HL-60/S4 treated with retinoic acid at 250 ng/mL for 4 days and 3 days (cell line): ENCODE measurements around the gene FAM222A.

Experiments used
- in situ Hi-C: fragments of 300-500 bp; cut with MboI; formaldehyde crosslinking; loops from 2 replicates; pipeline ENCODE4 v1.7.0; 2022; ENCODE audit warnings: low sequenced_read_pairs

FAM222A gene

GRCh38 chr12:109713187-109714070 is at the start of gene FAM222A:
Gene FAM222A (plus strand): TSS chr12:109713825. CDS start chr12:109744147, 30,322 bp downstream.
- in situ Hi-C loops: no loop called here

- in situ Hi-C loops: no loop called here
These were observed 49.2 kb upstream of the FAM222A start for GRCh38 chr12:109664402-109664801.

GRCh38 chr12:109666068-109666467 is 47.6 kb upstream of the FAM222A start:
- in situ Hi-C loops: no loop called here

GRCh38 chr12:109670731-109671130 is 42.9 kb upstream of the FAM222A start:
- in situ Hi-C loops: no loop called here

- in situ Hi-C loops: no loop called here
These were observed 42.1 kb upstream of the FAM222A start for GRCh38 chr12:109671502-109671901.

GRCh38 chr12:109673379-109673778 is 40.2 kb upstream of the FAM222A start:
- in situ Hi-C loops: no loop called here

GRCh38 chr12:109673884-109674283 is 39.7 kb upstream of the FAM222A start:
- in situ Hi-C loops: no loop called here

- in situ Hi-C loops: no loop called here
These were observed 38.2 kb upstream of the FAM222A start for GRCh38 chr12:109675411-109675810.

- in situ Hi-C loops: no loop called here
These were observed 36.3 kb upstream of the FAM222A start for GRCh38 chr12:109677279-109677691.

- in situ Hi-C loops: no loop called here
These were observed 34.9 kb upstream of the FAM222A start for GRCh38 chr12:109678719-109679118.

GRCh38 chr12:109679501-109680263 is 33.9 kb upstream of the FAM222A start:
- in situ Hi-C loops: no loop called here

- in situ Hi-C loops: no loop called here
These were observed 33.2 kb upstream of the FAM222A start for GRCh38 chr12:109680264-109681005.

- in situ Hi-C loops: no loop called here
These were observed 31.5 kb upstream of the FAM222A start for GRCh38 chr12:109681986-109682707.

GRCh38 chr12:109682708-109683060 is 30.9 kb upstream of the FAM222A start:
- in situ Hi-C loops: no loop called here

- in situ Hi-C loops: no loop called here
These were observed 30.3 kb upstream of the FAM222A start for GRCh38 chr12:109683316-109683715.

- in situ Hi-C loops: no loop called here
These were observed 27.8 kb upstream of the FAM222A start for GRCh38 chr12:109685574-109686447.

GRCh38 chr12:109686523-109686922 is 27.1 kb upstream of the FAM222A start:
- in situ Hi-C loops: no loop called here

- in situ Hi-C loops: no loop called here
These were observed 26.4 kb upstream of the FAM222A start for GRCh38 chr12:109687250-109687649.

- in situ Hi-C loops: no loop called here
These were observed 24.2 kb upstream of the FAM222A start for GRCh38 chr12:109689426-109689825.

- in situ Hi-C loops: no loop called here
These were observed 20.5 kb upstream of the FAM222A start for GRCh38 chr12:109693160-109693559.
